T-helper 22 cell (primary cell): ENCODE results near the gene NBEAL2.
"Not testable (repeated sequence)": the region's sequence is repeated elsewhere in the genome, so short reads cannot be mapped to it uniquely, and the experiment has no call there.

Experiments
- DNase-seq: peaks from one replicate; pipeline ENCODE4 v3.0.0-alpha.2; 2020; ENCODE audit warnings: low read depth

NBEAL2 gene

DNA sequence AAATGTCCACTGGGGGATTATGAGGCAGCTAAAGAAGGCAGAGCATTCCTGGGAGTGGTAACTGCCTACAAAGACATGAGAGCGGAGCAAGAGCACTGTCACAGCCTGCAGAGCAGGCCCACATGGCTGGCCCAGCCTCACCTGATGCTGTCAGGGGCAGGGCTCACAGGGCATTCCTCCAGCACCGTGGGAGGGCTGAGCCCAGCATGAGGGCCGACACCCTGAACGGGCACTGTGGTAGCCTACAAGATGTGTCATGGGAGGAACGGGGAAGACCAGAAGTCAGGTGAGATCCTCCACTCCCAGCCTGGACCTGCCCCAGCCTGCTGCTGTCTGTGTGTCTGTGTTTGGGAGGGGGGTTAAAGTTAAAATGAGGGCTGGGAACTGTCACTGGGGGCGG, 33.0 kb upstream of the NBEAL2 start:
- DNase-seq = no peak

DNA sequence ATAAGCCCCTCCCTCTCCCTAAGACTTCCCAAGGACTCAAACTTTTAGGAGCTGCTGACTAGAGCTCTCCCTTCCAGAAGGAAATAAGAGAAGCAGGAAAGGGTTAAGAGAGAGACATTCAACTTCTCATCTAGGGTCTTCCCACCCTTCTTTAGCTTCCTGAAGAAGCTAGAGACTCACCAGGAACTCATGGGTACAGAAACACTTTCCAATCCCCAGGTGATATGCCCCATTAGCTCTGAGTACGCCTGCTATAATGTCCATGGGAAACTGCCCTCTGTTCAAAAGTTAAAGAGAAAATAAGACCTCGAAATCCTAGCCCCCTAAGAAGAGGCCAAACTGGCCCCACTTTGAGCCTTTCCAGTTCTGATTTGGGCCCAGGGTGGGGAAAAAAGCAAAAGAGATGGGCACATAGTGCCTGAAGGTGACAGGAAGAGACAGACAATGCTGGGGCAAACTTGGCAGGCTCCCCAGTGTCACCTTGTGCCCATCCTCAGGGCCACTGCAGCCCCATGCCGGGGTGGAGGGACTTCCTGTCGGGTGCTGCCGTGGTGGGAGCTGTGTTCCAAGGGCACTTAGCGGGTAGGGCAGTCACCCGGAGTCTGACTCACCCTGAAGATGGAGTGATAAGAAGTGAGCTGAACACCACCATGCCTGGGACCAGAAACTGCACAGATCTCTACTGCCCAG, 32.5 kb upstream of the NBEAL2 start:
- peak; percentile 82 for DNase-seq

DNA sequence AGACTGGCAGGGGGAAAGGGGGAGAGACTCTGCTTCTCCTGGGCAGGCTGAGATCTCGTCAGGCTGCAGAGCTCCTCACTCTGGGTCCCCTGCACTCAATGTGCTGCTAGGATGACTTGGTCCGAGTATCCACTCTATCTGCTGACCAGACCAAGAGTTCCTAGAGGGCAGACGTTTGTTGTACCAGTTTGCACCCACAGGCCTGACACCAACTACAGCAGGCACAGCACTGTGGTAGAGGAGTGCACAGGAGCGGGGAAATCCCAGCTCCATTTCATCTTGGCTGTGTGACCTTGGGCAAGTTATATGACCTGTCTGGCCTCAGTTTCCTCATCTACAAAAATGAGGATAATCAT, 31.9 kb upstream of the NBEAL2 start:
- no peak for DNase-seq

DNA sequence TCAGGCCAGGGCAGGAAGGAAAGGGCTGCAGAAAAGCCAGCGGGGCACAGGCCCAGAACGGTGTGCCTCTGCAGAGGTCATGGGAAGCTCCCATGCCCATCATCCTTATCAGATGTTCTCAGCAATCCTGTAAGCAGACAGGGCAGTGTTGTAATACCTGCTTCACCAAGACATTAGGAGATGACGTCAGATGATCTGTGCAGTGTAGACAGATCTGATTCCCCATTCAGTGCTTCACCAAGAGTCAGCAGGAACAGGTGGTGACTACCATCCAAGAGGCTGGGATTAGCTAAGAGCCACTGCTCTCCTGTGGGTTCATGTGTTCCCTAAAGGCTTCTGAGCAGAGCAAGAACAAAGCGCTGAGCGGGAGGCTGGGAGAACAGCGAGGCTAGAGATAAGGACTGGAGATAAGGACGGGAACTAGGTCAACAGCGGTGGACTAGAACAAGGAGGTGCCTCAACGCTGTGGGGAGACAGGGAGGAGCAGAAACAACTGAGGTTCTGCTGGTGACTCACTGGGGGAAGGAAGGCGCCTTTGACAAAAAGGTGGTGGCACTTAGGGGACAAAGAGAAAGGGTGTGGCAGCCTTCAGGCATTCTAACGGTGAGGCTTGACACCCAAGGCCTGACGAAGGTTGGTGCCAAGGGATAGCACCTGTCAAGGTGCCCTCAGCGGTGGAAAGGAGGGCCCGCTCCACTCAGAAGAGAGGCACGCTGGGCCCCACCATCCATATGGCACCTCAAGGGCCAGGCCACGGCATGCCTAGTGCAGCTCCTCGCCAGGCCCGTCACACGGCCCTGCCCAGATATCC, 31.3 kb upstream of the NBEAL2 start:
- DNase-seq = peak; percentile 89

DNA sequence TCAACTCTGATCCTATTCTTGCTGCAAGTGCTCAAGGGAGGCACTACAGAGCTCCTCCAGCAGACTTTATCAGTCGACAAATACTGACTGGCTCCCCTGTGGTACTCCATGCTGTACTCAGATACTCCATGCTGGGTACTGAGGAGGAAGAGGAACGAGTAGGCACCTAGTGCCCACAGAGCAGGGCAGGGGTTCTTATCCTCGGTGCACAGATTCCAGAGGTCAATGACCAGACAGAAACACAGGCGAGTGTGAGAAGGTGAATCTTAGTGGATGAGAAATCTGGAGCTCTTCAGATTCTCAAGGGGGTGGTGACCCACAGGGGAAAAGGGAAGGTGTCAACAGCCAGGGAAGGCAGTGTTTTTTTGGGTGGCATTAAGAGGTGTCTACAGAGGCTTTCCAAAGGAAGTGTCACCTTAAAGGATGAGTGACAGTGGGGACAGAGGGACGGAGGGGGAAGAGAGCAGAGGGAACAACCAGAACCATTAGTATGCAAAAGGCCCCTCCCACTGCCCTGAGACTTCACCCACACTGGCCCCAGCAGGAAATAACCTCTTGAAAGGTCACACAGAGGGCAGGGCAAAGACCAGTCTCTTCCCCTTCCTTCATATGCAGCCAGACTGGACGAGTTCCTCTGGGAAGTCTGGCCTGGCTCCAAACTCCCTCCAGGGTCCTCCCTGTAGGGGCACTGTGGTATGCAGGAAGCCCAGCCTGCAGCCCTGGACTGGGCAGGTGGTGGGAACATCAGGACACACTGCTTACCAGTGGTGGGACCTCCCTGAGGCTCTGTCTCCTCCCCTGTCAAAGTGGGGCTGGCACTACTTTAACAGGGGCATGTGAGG, 30.4 kb upstream of the NBEAL2 start:
- no peak for DNase-seq

DNA sequence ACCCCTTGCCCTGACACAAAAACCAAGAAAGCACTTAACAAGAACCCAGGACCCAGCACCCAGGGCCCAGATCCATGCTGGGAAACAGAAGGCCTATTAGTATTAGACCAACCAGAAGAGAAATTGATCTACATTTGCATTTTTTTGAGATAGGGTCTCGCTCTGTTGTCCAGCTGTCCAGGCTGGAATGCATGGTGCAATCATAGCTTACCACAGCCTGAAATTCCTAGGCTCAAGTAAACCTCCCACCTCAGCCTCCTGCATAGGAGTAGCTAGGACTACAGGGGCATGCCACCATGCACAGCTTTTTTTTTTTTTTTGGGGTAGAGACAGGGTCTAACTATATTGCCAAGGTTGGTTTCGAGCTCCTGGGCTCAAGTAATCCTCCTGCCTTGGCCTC, 29.3 kb upstream of the NBEAL2 start:
- no peak for DNase-seq

DNA sequence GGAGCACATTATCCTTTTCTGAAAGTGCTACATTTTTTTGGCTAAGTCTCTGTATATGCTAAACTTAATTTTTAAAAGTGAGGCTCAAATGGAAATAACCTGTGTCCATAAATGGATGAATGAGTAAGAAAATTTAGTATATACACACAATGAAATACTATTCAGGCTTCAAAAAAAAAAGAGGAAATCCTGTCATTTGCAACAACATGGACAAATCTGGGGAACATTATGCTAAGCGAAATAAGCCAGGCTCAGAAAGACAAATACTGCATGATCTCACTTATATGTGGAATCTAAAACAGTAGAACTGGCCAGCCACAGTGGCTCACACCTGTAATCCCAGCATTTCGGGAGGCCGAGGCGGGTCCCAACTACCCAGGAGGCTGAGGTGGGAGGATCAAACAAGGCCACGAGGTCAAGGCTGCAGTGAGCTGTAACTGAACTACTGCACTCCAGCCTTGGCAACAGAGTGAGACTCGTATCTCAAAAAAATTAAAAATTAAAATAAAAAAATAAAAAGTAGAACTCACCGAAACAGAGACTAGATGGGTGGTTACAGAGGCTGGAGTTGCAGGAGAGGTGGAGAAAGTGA, 28.7 kb upstream of the NBEAL2 start:
- DNase-seq = no peak

DNA sequence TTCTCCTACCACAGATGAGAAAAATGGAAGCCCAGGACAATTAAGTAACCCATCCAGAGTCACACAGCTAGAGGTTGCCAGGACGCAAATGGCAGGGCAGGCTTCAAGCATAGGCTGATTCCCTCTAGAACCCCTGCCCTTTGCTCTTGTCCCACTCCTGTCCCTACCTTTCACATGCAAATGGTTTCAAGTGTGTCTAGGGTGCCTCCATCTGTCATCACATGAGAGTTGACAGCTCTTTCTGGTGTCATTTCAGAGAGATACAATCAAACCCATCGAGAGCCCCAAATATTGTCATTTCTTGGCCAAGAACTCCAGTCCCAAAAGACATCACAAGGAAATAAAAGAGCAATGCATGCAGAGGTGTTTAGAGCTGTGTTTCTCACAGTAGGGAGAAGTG, 26.7 kb upstream of the NBEAL2 start:
- DNase-seq = no peak

DNA sequence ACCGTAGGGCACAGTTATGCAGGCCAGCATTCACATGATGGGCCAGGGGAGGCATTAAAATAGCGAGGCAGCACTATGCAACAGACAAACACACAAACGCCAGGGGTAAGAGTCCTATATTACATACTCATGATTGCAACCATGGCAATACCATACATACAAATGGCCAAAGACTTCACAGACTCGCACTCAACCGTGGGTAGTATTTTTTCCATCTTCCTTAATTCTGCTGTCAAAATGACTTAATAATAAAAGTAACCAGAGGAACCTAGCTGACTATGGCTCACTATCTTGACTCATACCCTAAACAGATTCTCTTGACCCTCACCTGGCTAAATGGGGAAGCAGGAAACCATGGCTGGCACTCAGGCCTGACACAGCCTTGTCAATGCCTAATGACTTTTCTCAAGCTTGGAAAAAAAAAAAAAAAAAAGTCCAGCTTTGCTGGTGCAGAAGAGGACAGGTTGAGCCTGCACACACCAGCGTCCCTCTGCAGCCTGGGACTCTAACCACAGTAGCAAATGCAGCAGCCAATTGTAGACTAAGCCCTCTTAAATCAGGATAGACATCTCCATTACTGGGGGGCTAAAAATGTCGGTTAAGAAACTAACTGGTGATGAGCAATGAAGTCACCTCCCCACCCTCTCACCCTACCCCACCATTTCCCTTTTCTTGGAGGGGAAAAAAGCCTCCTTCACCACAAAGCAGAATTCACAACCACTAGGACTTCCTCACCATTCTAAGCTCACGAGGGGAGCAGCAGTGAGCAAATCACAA, 26.0 kb upstream of the NBEAL2 start:
- DNase-seq = no peak

DNA sequence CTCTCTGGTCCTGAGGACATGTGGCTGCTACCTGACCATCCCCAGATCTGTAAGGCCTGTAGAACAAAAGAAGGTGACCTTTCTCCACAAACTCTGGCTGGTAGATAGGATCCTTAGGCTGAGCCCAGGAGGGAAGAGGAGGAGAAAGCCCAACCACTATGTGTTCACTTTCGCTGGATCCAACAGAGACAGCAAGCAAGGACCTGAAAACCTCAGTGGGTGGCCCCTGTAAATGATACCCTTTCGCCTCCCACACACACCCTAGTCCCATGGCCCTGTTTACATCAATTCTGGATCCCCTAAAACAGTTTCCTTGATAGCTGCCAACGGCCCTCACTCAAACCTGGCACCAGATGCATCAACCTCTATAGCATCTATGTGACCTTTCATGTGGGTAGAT, 25.3 kb upstream of the NBEAL2 start:
- no peak for DNase-seq

DNA sequence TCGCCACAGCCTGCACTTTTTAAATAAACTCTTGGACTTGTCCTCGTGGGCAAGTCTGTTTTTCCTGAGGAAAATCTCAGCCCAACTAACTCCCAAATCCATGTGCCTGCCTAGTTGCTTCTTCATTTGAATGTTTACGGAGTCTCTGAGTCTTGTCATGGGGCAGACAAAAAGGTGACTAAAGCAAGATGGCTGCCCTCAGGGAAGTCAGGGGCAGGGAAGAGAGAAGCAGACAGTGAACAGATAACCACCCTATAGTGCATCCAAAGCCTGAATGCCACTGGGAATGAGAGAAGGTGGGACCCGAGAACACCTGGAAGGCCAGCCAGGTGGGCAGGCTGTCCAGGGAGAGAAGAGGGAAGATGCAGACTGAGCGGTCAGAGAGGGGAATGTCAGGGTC, 24.3 kb upstream of the NBEAL2 start:
- no peak for DNase-seq

DNA sequence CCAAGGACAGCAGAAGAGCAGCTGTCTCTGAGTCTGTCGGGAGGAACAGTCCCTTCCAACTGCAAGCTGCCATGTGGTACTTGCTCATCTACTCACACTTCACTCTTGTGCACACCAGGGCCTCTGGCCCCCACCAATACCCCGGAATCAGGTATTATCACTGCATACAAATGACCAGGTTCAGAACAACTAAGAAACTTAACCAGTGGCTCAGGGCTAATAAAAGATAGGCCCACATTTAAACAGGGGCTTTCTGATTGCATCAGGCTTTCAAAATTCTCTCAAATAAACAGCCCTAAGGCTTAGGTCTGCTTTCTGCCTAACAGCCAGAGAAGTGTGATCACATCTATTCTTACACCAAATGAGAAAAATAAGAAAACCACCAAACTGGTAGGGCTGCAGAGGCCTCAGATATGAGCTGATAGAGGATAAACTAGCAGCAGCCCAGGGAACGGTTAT, 23.6 kb upstream of the NBEAL2 start:
- no peak for DNase-seq

DNA sequence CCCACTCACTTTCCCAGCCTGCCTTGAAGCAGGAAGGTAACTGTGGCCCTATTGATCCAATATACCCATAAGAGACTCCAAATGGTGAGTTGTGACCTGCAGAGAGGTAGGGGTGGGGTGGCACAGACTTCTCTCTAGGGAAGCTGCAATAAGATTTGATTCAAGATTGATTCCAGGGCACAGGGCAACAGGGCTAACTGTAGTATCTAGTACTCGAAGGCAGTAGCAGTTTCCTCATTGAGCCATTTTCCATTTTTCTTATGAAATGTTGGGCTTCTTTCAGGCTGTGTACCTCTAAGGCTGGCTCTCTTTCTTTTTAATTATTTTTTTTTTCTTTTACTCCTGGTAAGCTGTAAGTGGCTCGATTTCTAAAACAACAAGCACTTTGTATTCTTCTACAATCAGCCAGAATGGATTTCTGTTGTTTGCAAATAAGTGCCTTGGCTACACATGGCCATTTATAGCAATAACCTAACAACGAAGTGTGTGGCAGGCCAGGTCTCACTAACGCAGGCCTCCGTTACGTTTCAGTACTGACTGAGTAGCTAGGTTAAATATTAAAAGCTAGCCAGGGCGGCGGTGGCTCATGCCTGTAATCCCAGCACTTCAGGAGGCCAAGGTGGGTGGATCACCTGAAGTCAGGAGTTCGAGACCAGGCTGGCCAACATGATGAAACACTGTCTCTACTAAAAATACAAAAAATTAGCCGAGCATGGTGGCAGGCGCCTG, 22.2 kb upstream of the NBEAL2 start:
- DNase-seq = no peak

DNA sequence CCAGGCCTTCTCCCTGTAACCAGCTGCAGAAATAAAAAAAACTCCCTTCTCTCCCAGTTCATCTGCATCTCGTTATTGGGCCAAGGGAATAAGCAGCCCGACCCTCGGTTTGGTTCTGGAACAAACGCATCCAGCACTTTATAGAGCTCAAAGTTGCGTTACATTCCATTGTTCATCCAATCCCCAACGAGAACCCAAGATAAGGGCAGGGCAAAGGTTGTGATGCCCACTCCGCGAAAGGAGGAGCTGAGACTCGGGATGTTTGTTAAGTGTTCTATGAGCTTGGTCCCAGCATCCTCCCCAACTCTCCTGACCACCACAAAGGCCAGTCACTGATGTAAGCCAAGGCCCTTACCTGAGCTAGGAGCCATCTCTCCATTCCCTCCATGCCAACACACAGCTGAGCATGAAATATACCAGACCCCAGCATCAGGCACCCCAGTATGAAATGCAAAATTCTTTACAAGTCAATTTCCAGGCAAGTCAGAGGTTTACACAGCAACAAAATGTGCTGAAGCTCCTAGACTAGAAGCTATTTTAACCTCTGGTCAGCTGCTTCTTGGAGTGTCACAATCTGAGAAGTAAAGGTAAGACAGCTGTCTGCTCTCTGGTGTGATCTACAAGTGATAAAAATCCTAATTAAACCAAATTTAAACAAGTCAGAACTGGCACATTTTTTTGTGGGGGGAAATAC, 20.9 kb upstream of the NBEAL2 start:
- DNase-seq = no peak

DNA sequence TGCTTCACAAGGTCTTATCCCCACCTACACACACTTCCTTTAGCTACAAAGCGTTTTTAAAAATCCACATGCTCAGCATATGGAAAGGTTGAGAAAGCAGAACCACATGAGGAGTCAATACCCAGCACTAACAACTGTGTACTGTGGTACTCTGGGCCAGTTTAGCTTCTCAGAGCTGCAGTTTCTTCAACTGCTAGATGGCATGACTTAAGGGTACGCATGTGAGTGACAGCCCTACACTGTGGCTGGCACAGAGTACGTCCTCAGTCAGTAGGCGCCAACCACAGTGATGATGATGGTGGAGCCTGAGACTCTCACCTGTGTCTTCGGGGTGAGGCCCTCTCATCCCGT, 20.3 kb upstream of the NBEAL2 start:
- DNase-seq = no peak

DNA sequence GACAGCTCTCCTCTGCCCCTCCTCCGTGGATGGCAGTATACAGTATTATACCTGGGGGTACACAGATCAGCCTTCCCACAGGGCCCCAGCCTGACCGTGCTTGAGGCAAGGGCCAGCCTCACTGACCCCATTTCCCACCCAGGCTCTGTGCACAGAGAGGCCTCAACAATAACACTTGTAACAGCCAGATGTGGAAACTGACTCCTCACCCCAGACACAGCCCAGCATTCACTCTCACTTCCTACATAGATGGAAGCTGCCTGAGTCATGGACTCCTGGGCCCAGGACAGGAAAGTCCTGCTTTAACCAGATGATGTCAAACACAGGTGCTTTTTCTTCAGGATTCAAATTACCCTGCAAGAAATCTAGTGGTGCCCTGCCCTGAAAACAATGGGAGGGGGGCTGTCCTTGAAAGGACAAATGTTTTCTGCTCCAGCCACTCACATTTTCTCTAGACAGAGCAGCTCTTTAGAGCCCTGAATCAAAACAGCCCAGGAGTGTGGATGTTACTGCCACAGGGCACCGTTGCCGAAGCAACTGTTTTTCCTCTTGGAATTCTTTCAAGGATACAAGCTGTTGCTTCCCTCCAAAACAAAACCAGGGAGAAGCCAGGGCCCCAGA, 19.3 kb upstream of the NBEAL2 start:
- DNase-seq = no peak

DNA sequence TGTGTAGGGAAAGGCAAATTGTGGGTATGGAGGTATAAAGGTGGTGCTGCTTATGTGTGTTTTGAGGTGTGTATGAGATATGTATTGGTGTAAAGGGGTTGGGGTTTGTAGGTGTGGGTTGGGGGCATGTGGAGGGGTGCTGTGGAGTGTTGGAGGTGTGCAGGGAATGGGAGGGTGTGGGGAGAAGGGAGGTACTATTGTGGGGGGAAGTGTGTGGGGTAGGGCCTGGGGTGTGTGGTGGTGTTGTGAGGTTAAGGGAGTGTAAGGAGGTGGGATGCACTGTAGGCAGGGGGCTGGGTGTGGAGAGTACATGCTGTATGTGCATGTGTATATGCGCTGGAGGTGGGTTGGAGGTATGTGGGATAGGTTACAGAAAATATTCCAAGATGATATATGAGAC, 18.6 kb upstream of the NBEAL2 start:
- DNase-seq = no peak

DNA sequence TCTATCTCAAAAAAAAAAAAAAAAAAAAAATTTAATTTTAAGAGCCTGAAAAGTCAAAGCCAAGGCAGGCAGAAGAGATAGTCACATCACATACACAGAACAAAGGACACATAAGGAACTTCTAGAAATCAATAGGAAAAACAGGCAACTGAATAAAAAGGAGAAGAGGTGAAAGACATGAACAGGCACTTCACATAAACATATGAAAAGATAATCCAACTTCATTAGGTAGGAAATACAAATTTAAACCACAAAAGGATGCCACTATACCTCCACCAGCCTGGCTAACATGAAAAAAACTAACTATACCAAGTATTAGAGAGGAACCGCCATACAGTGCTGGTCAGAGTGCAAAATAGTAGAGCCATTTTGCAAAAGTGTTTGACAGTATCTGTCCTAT, 17.0 kb upstream of the NBEAL2 start:
- no peak for DNase-seq

DNA sequence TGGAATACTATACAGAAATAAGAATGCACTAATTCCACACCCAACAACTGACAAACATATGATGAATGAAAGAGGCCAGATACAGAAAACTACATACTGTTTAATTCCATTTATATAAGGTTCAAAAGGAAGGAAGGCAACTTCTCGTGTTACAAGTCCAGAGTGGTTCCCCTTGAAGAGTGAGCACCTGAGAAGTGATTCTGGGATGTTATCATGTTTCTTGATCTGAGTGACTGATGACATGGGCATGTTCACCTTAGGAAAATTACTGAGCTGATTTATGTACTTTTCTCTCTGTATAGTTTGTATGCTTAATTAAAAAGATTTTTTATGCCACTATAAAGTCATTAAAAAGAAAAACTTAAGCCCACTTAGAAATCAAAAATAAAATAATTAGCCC, 16.5 kb upstream of the NBEAL2 start:
- DNase-seq = no peak

DNA sequence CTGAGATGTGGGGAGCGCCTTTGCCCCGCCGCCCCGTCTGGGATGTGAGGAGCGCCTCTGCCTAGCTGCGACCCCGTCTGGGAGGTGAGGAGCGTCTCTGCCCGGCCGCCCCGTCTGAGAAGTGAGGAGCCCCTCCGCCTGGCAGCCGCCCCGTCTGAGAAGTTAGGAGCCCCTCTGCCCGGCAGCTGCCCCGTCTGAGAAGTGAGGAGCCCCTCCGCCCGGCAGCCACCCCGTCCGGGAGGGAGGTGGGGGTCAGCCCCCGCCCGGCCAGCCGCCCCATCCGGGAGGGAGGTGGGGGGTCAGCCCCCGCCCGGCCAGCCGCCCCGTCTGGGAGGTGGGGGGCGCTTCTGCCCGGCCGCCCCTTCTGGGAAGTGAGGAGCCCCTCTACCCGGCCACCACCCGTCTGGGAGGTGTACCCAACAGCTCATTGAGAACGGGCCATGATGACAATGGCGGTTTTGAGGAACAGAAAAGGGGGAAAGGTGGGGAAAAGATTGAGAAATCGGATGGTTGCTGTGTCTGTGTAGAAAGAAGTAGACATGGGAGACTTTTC, 15.4 kb upstream of the NBEAL2 start:
- DNase-seq = not testable (repeated sequence)
